Activated gamma-delta T cell (primary cell): ENCODE measurements around the gene CXCL8.

Experiments used
- DNase-seq: peaks from one replicate; lab custom pipeline; 2025; lab: John Stamatoyannopoulos, UW

The CXCL8 gene

DNA sequence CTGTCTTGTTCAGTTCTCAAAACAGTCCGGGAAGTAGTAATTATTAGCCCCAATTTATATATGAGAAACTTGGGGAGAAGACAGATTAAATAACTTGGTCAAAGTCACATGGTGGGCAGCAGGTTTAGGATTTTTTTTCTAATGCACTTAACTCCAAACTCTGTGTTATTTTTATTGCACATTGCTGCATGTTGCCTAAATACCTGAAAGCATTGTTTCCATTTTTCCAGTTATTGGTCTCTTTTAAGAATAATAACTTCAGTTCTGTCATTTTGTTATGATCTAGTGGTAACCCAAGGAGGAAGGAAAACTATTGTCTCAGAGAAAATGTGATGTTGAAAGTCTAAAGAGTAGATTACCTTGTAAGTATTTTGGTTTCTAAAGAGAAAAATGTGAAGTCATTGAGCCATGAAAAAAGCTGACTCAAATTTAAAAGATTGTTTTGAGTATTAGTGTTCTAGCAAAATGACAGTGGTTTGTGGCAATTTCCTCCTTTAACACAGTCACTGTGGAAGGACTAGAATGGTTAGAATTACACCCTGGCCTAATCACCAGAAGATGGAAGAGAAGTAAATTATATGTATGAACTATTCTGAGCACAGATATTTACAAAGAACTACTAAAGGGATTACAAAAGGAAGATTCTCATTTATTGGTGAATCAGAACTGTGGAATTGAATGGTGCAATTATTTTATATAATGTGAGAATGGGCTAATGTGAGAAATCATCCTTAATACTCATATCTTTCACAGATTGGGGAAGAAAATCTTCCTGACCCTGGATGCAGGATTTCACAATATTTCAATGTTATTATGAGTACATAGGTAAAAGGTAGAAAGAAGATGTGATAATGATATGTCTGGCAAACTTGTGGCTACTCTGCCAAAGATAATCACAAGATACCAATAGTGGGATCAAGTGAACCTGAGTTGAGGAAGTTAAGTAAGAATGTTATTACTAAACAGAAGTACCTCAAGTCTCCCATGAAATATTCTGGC is 21.7 kb upstream of the CXCL8 start:
- no peak for DNase-seq

DNA sequence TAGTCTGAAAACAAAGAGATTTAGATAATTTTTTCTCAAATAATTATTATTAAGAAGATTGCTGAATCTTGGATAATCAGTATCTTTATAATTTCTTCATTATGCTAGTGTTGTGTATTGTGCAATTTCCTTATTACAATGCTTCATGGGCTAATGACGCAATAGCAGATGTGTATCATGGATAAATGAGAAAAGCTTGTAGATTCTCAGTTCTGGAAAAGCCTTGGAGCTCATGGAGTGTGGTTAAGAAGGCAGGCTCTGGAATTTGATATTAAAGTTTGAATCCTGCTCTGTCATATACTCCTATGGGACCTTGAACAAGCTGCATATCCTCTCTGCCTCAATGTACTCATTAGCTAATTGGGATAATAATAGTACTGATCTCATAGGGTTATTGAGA is 18.9 kb upstream of the CXCL8 start:
- no peak for DNase-seq

DNA sequence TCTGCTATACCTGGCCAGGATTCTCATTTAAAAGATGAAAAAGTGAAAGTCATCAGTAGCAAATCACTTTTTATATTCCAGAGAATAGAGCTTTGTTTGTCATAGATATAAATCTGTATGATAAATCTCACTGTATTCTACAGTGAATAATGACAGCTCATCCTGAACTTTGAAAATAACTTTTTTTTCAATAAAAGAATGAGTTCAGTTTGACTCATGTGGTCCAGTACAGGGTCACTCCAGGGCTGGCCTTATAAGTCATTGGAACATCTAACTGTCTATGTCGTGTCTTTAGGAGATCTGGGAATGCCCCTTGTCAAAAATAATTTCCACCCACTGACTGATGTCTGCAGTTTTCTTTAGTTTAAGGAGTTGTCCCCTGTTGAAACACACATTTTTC is 18.5 kb upstream of the CXCL8 start:
- DNase-seq, result no peak

DNA sequence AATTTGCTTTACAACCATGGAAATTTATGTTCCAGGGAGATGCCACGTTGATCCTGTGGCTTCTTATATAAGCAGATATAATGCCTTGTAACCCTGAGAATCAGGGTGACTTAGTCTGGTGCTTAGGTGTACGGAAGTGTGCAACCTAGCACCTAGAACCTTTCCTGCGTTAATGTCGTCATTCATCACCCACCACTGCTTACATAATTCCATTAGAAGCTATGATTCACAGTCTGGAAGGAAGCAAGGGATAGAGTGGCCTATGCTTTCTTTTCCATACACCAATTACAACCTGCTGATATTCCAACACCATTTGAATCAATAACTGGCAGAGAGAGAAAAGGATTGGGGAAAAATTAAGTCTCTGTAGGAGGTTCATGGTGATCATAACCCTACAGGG is 17.3 kb upstream of the CXCL8 start:
- DNase-seq, result no peak

DNA sequence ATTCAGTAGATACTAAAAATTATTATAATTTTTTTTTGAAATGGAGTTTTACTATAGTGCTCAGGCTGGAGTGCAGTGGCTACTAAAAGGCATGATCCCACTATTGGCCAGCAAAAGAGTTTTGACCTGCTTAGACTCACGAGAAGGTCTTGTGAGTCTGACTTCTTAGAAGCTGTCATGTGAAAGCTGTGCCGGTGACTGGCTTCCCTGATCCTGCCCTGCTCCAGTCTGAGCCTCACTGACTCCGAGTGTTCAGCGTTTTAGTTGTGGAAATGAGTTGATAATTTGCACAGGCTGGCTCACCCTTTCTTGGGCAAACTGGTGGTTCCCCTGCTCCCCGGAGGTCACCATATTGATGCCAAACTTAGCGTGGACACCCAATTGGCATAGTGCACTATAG is 16.4 kb upstream of the CXCL8 start:
- no peak for DNase-seq

DNA sequence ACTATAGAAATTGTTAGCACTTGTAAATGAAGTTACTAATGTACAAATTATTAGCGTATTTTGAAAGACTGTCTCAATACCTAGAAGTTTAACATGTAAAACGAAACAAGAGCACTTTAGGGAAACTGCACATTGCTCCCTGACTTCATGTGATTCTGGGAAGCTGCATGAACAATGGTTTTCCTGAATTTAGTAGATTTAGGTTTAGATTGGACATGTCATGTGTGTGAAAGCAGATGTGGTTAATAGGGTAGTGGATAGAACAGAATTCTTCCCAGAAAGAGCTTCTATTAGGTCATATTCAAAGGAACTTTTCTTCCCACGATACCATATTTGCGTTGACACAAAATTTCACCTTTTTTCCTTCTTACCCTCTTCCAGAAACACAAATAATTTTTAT is 14.9 kb upstream of the CXCL8 start:
- DNase-seq, result no peak

DNA sequence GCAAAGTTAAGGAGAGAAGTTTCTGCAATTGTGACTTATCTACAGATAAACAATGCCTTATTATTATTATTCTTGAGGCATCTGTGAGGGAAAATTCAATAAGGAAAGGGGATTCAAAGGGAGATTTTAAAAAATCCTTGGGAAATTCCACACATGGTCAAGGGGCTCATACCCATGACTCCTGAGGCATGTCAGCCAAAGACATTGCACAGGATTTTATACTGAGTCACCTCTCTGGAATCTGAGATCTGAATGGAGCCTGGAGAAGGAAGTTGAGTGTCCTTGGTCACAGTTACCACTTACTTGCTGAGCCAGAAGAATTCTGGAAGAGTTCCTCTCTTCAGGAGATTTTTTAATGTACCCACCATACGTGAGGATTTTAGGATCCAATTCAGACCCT is 14.4 kb upstream of the CXCL8 start:
- DNase-seq, result no peak

DNA sequence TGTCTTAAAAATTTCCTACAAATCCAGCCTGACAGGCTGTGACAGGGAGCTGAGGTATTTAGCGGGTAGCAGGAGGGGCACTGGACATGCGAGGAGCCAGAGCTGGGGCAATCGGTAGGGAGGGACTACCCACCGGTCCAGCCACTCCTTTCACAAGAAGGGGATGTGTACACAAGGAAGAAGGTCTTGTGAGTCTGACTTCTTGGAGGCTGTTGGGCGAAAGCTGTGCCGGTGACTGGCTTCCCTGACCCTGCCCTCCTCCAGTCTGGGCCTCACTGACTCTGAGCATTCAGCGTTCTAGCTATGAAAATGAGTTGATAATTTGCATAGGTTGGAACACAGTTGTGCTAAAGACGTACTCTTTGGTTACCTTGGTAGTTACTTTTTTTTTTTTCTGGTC is 12.7 kb upstream of the CXCL8 start:
- no peak for DNase-seq

DNA sequence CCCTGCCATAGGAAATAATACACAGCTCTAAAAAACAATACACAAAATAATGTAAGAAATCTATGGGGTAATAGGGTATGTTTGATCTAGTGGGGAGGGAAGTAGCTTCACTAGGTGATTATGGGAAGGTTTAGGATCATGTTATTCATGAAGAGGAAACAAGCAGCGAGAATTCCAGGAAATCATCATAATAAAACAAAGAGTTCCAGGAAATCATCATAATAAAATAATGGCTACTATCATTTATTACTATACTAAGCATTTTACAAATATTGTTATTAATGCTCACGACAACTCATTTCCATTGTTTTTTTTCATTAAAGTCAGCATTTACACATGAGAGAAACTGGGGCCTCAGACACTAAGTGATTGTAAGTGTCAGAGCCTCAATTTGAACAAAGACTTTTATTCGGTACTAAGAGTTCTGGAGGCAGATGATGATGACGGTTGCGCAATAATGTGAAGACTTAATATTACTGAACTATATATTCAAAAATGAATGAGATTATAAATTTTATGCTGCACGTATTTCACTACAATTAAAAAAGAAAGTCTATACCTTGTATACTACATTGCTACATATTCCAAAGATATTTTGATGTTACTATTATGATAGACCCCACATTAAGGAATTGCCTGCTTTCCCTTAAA is 12.2 kb upstream of the CXCL8 start:
- no peak for DNase-seq

DNA sequence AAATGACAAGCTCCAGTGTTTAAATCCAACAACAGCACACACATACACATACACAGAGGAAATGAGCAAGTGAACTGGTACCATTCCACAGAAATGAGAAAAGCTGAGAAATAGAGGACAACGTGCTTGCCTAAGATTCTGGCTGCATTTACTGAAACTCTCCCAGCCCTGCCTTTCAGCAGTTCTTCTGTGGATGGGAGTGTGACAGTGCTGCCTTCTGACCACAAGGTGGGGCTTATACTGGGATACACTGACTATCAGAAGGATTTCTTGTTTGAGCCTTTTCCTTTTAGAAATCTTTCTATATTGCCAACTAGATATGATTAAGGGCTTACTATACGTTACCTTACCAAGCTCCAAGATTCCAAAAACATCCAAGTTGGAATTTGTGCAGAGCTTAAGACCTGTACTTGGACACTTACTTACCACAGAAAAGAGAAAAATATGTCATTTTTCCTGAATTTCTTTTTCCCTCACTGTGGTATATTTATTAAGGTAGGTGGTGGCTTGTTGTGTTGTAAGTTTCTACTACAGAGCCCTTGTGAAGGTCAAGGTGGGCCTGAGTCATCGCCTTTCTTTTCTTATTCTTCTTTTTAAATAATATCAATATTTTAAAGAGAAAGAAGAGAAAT is 10.7 kb upstream of the CXCL8 start:
- no peak for DNase-seq

DNA sequence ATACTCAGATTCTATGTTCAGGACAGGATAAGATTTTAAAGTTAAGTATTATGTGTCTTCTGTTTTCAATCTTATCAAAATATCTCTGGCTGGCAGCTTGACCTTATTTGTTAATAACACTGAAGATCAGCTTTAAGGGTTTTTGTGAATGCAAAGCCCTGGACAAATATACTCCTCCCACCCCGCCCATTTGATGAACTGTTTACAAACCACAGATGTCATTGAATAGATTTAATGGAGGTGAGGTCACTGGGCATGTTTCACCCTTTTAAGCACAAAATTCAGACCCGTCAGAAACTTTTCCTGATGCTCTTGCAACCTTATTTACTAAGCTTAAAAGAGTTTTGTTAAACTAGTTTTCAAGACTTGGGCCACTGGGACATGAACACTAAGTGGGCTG is 10.1 kb upstream of the CXCL8 start:
- no peak for DNase-seq

DNA sequence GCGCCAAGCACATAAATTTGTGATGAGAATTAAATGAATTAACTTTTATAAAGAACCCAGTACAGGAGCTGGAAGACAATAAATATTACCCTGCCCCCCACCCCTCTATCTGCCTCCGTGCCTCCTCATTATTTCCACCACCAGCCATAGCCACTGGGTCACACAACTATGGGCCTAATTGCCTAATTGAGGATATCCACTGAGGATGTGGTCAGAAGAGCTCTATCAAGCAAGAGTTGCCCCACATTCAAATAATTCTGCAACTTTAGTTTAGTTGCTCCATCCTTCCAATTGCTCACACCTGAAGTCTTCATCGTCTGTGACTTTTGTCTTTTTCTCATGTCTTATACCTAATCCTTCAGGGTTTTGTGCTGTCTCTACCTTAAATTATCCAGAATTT is 9.5 kb upstream of the CXCL8 start:
- no peak for DNase-seq

DNA sequence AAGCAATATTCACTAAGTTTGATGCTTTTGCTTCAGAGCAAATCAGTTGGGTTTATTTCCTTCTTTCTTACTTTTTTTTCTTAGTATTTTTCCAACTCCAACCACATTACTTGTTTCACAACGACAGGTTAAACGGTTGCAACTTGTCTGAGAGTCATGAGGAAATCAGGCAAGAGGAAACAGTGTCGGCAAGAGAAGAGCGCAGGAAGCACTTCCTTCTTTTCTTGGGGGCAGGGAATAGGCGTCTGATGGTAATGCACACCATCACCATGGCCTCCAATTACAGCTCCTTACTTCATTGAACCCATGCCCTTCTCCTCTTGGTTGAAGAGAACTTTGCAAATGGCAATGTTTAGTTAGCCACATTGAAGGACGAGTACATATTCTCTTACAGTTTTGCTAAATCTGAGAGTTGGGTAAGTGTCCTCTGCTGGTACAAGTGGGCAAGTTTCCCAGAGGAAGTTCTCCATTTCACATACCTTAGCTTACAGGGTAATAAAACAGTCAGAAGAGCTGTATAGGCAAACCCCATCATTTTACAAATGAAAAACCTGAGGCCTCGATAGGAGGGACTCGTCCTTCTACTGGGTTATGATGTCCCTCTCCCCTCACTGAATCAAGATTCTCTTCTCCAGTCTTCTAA is 8.3 kb upstream of the CXCL8 start:
- no peak for DNase-seq

DNA sequence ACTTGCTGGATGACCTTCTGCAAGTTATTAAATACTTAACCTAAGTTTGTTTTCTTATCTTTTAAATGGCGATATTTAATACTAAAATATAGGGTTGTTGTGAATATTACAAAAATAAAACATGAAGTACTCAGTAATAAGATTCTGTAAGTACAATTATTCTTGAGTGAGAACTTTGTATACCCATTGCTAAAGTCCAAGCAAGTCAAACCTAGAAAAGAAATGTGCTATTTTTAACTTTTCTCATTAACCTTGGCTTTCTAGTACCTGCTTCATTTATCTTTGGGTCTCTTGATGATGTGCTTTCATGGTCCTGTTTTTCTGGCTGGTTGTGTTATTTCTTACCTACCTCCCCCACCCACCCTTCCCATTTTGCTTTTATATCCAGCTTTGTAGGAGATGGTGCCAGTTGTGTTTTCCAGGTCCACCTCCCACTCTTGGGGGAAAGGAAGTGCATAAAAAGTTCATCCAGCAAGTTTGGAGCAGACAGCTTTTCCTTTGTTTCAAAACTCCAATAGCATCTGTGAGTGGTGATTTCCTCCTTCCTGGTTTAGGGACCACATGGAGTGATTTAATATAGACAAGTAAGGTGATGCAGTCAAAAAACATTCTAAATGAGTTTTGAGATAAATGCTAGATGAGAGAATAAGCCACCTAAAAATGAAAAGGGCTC is 7.5 kb upstream of the CXCL8 start:
- DNase-seq, result no peak

DNA sequence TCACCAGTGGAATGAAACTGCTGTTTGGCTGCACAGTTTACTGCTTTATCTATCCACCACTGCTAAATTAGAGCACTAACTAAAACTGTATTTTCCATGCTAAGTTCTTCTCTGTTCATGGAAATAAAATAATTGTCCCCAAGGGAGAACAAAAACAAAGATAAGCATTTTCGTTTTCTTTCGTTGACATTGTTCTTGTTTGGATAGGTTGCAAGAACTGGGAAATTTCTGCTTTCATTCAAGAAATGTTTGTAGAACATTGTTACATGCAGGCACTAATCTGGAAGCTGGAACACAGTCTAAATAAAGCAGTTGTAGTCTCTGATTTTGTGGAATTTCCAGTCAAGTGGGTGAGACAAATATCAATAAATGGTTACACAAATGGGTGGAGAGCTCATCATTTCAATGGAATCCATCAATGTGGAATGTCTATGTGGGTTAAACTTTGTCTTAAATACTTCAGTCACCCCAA is 5.8 kb upstream of the CXCL8 start:
- no peak for DNase-seq

DNA sequence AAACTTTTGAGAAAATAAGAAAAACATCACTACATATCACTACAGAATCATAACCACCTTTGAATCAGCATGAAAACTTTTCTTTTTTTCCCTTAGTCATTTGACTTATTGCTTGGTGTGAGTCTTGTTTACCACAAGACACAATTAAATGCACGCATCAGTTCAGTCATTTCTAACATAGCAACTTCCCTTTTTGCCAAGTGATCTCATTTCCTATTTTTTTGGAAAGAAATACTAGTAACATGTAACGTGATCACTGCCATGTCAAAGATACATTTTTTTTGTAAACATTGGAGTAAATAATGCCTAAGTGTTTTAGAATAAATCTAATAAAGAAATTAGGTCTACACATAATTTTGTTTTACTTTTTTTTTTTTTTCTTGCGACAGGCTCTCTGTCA is 5.1 kb upstream of the CXCL8 start:
- no peak for DNase-seq

DNA sequence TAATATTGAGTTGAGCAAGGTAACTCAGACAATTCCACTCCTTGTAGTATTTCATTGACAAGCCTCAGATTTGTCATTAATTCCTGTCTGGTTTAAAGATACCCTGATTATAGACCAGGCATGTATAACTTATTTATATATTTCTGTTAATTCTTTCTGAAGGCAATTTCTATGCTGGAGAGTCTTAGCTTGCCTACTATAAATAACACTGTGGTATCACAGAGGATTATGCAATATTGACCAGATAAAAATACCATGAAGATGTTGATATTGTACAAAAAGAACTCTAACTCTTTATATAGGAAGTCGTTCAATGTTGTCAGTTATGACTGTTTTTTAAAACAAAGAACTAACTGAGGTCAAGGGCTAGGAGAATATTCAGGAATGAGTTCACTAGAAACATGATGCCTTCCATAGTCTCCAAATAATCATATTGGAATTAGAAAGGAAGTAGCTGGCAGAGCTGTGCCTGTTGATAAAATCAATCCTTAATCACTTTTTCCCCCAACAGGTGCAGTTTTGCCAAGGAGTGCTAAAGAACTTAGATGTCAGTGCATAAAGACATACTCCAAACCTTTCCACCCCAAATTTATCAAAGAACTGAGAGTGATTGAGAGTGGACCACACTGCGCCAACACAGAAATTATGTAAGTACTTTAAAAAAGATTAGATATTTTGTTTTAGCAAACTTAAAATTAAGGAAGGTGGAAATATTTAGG is 821 bp downstream of the CXCL8 start:
- no peak for DNase-seq

DNA sequence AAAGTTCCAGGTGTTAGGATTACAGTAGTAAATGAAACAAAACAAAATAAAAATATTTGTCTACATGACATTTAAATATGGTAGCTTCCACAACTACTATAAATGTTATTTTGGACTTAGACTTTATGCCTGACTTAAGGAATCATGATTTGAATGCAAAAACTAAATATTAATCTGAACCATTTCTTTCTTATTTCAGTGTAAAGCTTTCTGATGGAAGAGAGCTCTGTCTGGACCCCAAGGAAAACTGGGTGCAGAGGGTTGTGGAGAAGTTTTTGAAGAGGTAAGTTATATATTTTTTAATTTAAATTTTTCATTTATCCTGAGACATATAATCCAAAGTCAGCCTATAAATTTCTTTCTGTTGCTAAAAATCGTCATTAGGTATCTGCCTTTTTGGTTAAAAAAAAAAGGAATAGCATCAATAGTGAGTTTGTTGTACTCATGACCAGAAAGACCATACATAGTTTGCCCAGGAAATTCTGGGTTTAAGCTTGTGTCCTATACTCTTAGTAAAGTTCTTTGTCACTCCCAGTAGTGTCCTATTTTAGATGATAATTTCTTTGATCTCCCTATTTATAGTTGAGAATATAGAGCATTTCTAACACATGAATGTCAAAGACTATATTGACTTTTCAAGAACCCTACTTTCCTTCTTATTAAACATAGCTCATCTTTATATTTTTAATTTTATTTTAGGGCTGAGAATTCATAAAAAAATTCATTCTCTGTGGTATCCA is 1.6 kb downstream of the CXCL8 start:
- DNase-seq, result no peak

DNA sequence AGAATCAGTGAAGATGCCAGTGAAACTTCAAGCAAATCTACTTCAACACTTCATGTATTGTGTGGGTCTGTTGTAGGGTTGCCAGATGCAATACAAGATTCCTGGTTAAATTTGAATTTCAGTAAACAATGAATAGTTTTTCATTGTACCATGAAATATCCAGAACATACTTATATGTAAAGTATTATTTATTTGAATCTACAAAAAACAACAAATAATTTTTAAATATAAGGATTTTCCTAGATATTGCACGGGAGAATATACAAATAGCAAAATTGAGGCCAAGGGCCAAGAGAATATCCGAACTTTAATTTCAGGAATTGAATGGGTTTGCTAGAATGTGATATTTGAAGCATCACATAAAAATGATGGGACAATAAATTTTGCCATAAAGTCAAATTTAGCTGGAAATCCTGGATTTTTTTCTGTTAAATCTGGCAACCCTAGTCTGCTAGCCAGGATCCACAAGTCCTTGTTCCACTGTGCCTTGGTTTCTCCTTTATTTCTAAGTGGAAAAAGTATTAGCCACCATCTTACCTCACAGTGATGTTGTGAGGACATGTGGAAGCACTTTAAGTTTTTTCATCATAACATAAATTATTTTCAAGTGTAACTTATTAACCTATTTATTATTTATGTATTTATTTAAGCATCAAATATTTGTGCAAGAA is 2.3 kb downstream of the CXCL8 start:
- no peak for DNase-seq

DNA sequence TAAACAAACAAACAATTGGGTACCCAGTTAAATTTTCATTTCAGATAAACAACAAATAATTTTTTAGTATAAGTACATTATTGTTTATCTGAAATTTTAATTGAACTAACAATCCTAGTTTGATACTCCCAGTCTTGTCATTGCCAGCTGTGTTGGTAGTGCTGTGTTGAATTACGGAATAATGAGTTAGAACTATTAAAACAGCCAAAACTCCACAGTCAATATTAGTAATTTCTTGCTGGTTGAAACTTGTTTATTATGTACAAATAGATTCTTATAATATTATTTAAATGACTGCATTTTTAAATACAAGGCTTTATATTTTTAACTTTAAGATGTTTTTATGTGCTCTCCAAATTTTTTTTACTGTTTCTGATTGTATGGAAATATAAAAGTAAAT is 2.9 kb downstream of the CXCL8 start:
- DNase-seq, result no peak
